Natural killer cell (primary cell): ENCODE data around the gene FNBP1L. TPM values are rescaled to one million over a fixed set of nuclear protein-coding genes. Genes with fewer than 3 reads are reported as not detected.
A peak's percentile ranks its signal among the peaks of the same experiment; 100 is the strongest.
"Not testable (repeated sequence)": the region's sequence is repeated elsewhere in the genome, so short reads cannot be mapped to it uniquely, and the experiment has no call there.

Source experiments
- ATAC-seq, 3 donors: fragments of 150-1000 bp in 2 of 3; fragments of 200-7000 bp in 1 of 3; cut with Tn5 transposase; 1 replicate in 1 of 3; 2 replicates in 2 of 3; pipeline ENCODE4 v1.10.0; 2021; ENCODE audit warnings: mild to moderate bottlenecking in 2 of 3, moderate library complexity in 2 of 3
- DNase-seq, 2 donors: peaks; one replicate each; pipeline versions ENCODE4 v3.0.0 to v3.0.0-alpha.2; 2013 to 2021; ENCODE audit warnings: mixed read lengths in 1 of 2
- H3K27ac ChIP-seq: one replicate; pipeline ENCODE4 v1.5.1; 2013; ENCODE audit warnings: mild to moderate bottlenecking, low read length
- H3K27me3 ChIP-seq: one replicate; pipeline ENCODE4 v1.6.1; 2013; ENCODE audit warnings: low read length; ENCODE audit not compliant: control insufficient read depth, insufficient read depth
- H3K36me3 ChIP-seq: one replicate; pipeline ENCODE4 v1.6.1; 2013; ENCODE audit warnings: low read length; ENCODE audit not compliant: control insufficient read depth, insufficient read depth
- H3K4me1 ChIP-seq: one replicate; pipeline ENCODE4 v1.6.1; 2013; ENCODE audit warnings: low read length; ENCODE audit not compliant: control insufficient read depth, insufficient read depth
- H3K4me3 ChIP-seq: one replicate; pipeline ENCODE4 v1.5.1; 2013; ENCODE audit warnings: low read length
- H3K9me3 ChIP-seq: one replicate; pipeline ENCODE4 v1.6.1; 2013; ENCODE audit warnings: low read length; ENCODE audit not compliant: control insufficient read depth, insufficient read depth
- H3K27ac Mint-ChIP-seq, 2 donors: one replicate each; pipeline ENCODE4 v1.8.0; 2022; ENCODE audit warnings: mild to moderate bottlenecking in 2 of 2, mixed read lengths in 2 of 2, moderate library complexity in 1 of 2
- H3K27me3 Mint-ChIP-seq, 2 donors: one replicate each; pipeline ENCODE4 v1.8.0; 2022; ENCODE audit warnings: low read depth in 2 of 2, mixed read lengths in 2 of 2
- H3K36me3 Mint-ChIP-seq: one replicate; pipeline ENCODE4 v1.8.0; 2022; ENCODE audit warnings: mixed read lengths
- H3K4me1 Mint-ChIP-seq, 2 donors: one replicate each; pipeline ENCODE4 v1.8.0; 2022; ENCODE audit warnings: mixed read lengths in 2 of 2
- H3K4me3 Mint-ChIP-seq: one replicate; pipeline ENCODE4 v1.8.0; 2022; ENCODE audit warnings: mild to moderate bottlenecking, moderate library complexity, mixed read lengths
- H3K9me3 Mint-ChIP-seq, 2 donors: one replicate each; pipeline ENCODE4 v1.8.0; 2022; ENCODE audit warnings: mixed read lengths in 2 of 2
- WGBS: methylation state at CpG from one replicate; pipeline ENCODE4 v1.1.7; 2013; ENCODE audit warnings: missing lambda C conversion rate; ENCODE audit not compliant: insufficient coverage; 5-methylcytosine and 5-hydroxymethylcytosine counted together
- intact Hi-C: fragments of 100-400 bp; cut with micrococcal nuclease; formaldehyde crosslinking; loops from one replicate; pipeline ENCODE4 v1.14.2; 2022
- total RNA-seq, 4 donors: library from RNA; stranded (reverse); fragments of 120-200 nt in 1 of 4; gene quantifications; one replicate each; pipeline versions ENCODE4 v1.2.3 to v1.2.4, GENCODE V29; 2013 to 2022
- TF ChIP-seq, protein P1 (sequence below): fragments of 200-600 bp; IDR thresholded peaks from one replicate; pipeline ENCODE4 v1.8.0; 2022; ENCODE audit warnings: antibody characterized with exemption

FNBP1L gene
- total RNA-seq, 3 donors from 2014 or later (not counting 1 experiment from before 2014, with no cell fraction given) = 0.33 to 6.7 (median 0.84) TPM

DNA sequence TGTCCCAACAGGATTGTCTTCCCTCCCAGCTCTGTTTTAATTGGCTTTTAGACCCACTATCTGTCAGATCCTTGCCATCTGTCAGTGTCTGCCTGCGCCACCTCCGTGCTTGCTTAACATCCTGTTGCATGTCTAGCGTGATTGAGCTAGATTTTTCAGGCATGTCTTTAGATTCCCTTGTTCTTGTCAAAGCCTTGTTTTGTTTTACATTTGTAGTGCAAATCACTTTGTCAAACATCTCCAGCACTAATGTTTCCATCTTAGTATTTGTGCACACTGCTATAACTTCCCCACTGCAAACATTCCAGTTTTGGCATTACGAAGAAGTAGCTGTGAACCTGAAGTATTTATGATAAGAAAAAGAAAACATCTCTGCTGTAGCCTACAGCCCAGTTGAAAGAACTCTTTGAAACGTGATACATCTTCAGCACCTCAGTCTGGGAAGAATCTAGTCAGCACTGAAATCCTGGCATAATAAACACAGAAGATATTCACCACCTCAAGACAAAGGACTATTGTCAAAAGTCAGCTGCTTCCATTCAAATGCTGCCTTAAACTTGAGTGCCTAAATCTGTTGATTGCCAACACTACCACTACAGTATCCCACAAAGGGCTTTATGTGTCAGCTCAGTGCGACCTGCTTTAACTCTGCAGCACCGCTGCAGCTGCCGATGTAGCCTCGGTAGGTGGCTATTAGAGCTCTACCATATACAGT, 105.0 kb downstream of the FNBP1L start:
- 75% methylated on average over 8 of the region's 9 CpGs for WGBS
- no peak overlapping the region for H3K27ac ChIP-seq

DNA sequence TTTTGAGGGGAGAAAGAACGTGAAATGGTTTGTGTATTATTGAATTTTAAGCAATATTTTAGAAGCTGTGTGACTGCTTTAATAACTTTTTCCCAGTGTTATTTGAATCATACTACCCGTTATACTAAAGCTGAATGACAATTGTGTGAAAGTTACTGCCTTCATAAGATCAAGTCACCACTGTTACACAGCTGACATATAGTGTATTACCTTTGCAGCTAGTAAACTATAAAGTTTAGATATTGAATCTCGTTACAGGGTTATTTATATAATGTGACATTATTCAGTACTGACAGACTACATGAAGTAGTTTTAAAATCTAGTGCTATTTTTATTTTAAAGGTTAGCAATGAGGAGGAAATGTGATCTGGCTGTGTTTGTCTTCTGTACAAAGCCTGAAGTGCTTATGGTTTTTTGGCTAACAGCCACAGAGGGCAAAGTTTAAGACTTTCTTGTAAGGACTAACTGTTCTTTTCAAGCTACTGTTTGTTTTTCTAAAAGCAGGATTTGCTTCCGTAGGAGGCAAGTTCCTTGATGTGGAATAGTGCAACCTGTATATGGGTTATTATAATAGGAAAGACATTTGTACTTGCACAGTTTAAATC, 106.1 kb downstream of the FNBP1L start:
- Mint-ChIP-seq H3K27me3 (peaks cover 9 to 13% of the 10 kb centered on the region in 2 donors), H3K4me1 (peaks cover 0 to 11% of the 10 kb centered on the region in 2 donors)
- H3K9me3 Mint-ChIP-seq, H3K27ac Mint-ChIP-seq, H3K27ac ChIP-seq, H3K4me3 ChIP-seq, H3K4me3 Mint-ChIP-seq, ATAC-seq, H3K36me3 Mint-ChIP-seq, DNase-seq, intact Hi-C loops, H3K9me3 ChIP-seq, H3K36me3 ChIP-seq, H3K27me3 ChIP-seq, H3K4me1 ChIP-seq: not testable (repeated sequence)
- WGBS = 45% methylated on average over 1 of the region's 4 CpGs

More for the DNA sequence above, 105.0 kb downstream of the FNBP1L start:
- Histone ChIP-seq H3K36me3 (no peaks in the 10 kb centered on the region), H3K9me3 (no peaks in the 10 kb centered on the region), H3K27me3 (peaks cover 3% of the 10 kb centered on the region), H3K4me1 (no peaks in the 10 kb centered on the region), H3K4me3 (no peak overlapping the region)
- Mint-ChIP-seq H3K27ac (no peak overlapping the region), H3K36me3 (no peaks in the 10 kb centered on the region), H3K4me1 (peaks cover 0 to 11% of the 10 kb centered on the region in 2 donors), H3K9me3 (no peaks in the 10 kb centered on the region), H3K27me3 (peaks cover 9 to 13% of the 10 kb centered on the region in 2 donors), H3K4me3 (no peak overlapping the region)
- no peak for DNase-seq
- ATAC-seq = peak in 1 of 3 donors; percentile 65
- intact Hi-C loops = no loop called here
- TF ChIP-seq, protein P1, sequence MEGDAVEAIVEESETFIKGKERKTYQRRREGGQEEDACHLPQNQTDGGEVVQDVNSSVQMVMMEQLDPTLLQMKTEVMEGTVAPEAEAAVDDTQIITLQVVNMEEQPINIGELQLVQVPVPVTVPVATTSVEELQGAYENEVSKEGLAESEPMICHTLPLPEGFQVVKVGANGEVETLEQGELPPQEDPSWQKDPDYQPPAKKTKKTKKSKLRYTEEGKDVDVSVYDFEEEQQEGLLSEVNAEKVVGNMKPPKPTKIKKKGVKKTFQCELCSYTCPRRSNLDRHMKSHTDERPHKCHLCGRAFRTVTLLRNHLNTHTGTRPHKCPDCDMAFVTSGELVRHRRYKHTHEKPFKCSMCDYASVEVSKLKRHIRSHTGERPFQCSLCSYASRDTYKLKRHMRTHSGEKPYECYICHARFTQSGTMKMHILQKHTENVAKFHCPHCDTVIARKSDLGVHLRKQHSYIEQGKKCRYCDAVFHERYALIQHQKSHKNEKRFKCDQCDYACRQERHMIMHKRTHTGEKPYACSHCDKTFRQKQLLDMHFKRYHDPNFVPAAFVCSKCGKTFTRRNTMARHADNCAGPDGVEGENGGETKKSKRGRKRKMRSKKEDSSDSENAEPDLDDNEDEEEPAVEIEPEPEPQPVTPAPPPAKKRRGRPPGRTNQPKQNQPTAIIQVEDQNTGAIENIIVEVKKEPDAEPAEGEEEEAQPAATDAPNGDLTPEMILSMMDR = no peak

DNA sequence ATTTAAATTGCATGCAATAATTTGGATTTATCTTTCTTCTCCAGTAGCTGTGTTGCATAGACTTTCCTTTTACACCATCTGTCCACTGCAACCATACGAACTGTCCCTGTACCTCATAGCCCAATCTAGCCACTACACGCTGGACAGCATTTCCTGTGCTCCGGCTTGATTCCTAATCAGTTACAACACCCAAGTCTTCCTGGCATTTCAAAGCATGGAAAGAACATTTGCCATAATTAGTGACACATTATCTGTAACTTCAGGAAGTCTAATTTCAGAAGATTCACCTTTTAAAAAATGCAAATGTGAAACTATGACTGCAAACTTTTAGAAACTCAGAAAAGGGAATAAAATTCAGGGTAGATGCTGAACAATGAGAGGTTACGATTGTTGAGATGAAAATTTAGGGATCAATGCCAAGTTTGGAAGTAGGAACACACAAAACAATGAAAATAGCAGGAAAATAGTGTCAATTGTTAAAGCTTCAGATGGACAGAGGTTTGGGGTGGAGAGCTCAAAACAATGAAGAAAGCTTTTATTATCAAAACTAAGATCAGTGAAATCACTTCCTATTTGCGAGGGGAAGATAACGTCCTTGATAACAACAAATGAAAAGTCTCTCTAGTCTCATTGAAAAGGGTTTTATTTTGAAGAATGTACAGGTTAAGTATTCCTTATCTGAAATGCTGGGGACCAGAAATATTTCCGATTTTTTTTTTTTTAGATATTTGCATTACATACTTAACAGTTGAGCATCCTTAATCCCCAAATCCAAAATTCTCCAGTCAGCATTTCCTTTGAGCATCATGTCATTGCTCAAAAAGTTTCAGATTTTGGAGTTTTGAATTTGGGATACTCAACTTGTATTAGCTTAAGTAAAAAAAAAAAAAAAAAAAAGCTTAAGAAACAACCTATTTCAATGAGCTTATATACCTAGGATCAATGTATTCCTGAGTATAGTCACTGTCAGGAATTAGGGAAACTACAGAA, 107.3 kb downstream of the FNBP1L start:
- Histone ChIP-seq H3K4me3 (no peak overlapping the region), H3K36me3 (no peaks in the 10 kb centered on the region), H3K27ac (no peak overlapping the region), H3K9me3 (no peaks in the 10 kb centered on the region), H3K4me1 (no peaks in the 10 kb centered on the region), H3K27me3 (no peaks in the 10 kb centered on the region)
- ATAC-seq (no peak), DNase-seq (no peak)
- Mint-ChIP-seq H3K9me3 (no peaks in the 10 kb centered on the region), H3K27me3 (peaks cover 9 to 13% of the 10 kb centered on the region in 2 donors), H3K27ac (no peak overlapping the region), H3K4me1 (peaks cover 0 to 11% of the 10 kb centered on the region in 2 donors), H3K36me3 (no peaks in the 10 kb centered on the region), H3K4me3 (no peak overlapping the region)
- intact Hi-C loops = no loop called here
- WGBS = 70% methylated on average over 5 of the region's 7 CpGs
- TF ChIP-seq, protein P1 = no peak
